ENCODE results near the gene C2CD4C.

- TF ChIP-seq, protein P1, sequence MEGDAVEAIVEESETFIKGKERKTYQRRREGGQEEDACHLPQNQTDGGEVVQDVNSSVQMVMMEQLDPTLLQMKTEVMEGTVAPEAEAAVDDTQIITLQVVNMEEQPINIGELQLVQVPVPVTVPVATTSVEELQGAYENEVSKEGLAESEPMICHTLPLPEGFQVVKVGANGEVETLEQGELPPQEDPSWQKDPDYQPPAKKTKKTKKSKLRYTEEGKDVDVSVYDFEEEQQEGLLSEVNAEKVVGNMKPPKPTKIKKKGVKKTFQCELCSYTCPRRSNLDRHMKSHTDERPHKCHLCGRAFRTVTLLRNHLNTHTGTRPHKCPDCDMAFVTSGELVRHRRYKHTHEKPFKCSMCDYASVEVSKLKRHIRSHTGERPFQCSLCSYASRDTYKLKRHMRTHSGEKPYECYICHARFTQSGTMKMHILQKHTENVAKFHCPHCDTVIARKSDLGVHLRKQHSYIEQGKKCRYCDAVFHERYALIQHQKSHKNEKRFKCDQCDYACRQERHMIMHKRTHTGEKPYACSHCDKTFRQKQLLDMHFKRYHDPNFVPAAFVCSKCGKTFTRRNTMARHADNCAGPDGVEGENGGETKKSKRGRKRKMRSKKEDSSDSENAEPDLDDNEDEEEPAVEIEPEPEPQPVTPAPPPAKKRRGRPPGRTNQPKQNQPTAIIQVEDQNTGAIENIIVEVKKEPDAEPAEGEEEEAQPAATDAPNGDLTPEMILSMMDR (conservative IDR thresholded peaks at IDR 0.05; ENCODE audit: low read depth, low read length): no peak
- TF ChIP-seq EZH2 (IDR thresholded peaks at IDR 0.05; ENCODE audit: borderline replicate concordance, low read depth, low read length, poor library complexity, severe bottlenecking): no peak
Observed at GRCh38 chr19:389255-389934, 19.6 kb downstream of the C2CD4C start.

Data from A673 (cell line).